Measurements from ENCODE around the gene LBH. TPM values are rescaled to one million over a fixed set of nuclear protein-coding genes. Genes with fewer than 3 reads are reported as not detected.

The LBH gene
- 125 to 213 TPM (median 159 TPM) in 5 replicates for total RNA-seq (2022; extraction: Qiagen RNA extraction; ENCODE audit: low read depth)

GRCh38 chr2:30231212-30231995 lies at the start of gene LBH:
TSS of gene LBH (plus strand) at chr2:30231534. CDS start at chr2:30231739, 205 bp downstream.

Other genes with a start within 250 kb of the LBH start
- gene YPEL5, start 84.5 kb upstream of the LBH start, total RNA-seq (2022; extraction: Qiagen RNA extraction; ENCODE audit: low read depth): 49.1 to 61.6 TPM (median 51.2 TPM) in 5 replicates
- gene LCLAT1, start 215.7 kb downstream of the LBH start, total RNA-seq (2022; extraction: Qiagen RNA extraction; ENCODE audit: low read depth): 17.1 to 24.9 TPM (median 20.9 TPM) in 5 replicates

Data from A549 treated with DMSO at 1 μM for 4 hours (cell line).